GM19328 (cell line): ENCODE data around the gene STK36.

Experiments used
- ATAC-seq: cut with Tn5 transposase; IDR thresholded peaks from one replicate; pipeline ENCODE4 v1.9.1; 2021; ENCODE audit warnings: mild to moderate bottlenecking, moderate library complexity; ENCODE audit not compliant: unreplicated experiment

Gene STK36

DNA sequence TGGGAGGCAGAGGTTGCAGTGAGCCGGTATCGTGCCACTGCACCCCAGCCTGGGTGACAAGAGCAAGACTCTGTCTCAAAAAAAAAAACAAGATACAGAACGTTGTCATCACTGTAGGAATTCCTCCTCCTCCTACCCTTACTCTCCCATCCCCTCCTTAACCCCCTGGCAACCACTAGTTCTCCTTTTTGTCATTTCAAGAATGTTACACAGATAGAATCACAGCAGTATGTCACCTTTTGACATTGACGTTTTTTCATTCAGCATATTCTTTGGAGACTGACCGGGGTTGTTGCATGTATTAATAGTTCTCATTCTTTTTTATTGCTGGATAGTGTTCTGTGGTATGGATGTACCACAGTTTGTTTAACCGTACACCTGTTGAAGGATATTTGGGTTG lies 71.2 kb downstream of the STK36 start:
- peak; percentile 57 for ATAC-seq

DNA sequence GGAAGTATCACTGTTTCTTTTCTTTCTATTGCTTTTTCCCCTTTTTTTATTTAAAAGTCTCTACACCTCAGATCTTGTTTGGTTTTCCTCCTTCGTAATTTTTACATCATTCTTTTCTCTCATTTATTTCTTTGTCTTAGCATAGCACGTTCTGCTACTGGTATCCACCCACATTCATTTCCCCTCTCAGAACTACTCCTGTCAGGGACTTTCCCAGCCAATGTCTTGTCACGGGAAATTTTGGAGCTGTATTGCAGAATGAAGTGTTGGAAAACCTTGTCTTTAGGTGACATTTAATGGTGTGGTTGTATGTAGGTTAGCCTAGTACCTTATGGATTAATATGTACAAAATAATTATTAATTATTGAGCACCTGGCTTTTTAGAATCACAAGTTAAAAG lies 72.7 kb downstream of the STK36 start:
- ATAC-seq, result no peak

- no peak for ATAC-seq
Observed at GRCh38 chr2:218745160-218745558, 73.3 kb downstream of the STK36 start.

GRCh38 chr2:218745559-218746469 lies 73.9 kb downstream of the STK36 start:
- no peak for ATAC-seq

GRCh38 chr2:218746470-218746795 lies 74.5 kb downstream of the STK36 start:
- no peak for ATAC-seq

DNA sequence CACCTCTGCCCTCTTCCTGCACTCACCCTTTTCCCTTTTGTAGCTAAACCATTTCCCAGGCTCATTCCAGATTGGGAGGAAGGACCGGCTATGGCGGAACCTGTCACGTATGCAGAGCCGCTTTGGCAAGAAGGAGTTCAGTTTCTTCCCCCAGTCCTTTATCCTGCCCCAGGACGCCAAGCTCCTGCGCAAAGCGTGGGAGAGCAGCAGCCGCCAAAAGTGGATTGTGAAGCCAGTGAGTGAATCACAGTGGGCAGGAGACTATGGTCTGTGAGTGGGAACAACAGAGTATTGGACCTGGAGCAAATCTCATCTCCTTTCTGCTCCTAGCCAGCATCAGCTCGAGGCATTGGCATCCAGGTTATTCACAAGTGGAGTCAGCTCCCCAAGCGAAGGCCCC lies 75.1 kb downstream of the STK36 start:
- no peak for ATAC-seq

DNA sequence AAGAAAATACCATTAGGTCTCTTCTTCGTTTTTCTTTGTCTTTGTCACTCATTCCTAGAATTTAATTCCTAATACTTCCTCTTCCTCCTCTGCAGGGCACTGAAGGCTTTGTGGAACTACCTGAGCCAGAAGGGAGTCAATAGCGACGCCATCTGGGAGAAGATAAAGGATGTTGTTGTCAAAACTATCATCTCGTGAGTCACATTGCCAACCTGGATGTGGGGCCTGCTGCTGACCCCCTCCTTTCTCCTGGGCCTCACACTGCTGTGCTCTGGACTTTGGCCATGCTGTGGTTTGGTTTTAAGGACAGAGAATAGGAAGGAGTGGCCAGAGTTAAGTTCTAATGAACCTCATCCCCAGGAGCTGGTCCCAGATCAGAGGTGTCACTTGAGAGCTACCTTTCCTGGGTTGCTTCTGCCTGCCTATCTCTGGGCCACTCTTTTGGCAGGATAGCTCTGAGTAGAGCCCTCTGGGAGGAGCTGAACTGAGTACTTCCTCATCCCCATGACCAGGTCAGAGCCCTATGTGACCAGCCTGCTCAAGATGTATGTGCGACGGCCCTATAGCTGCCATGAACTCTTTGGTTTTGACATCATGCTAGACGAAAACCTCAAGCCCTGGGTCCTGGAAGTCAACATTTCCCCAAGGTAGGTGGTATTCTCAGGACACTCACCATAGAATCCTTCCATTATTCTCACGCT lies 77.0 kb downstream of the STK36 start:
- ATAC-seq, result no peak
